Measurements from ENCODE around the gene POU2F2. TPM values are rescaled to one million over a fixed set of nuclear protein-coding genes. Genes with fewer than 3 reads are reported as not detected.
"Not testable (repeated sequence)": the region's sequence is repeated elsewhere in the genome, so short reads cannot be mapped to it uniquely, and the experiment has no call there.

Gene POU2F2
- polyA plus RNA-seq, 6 donors from 2014 or later: 16.5 to 96.9 (median 24.0) TPM

- no peaks in the 10 kb centered on the region for H3K9me3 Mint-ChIP-seq
- ATAC-seq (ENCODE audit: low read depth in 2 of 2): peak in 1 of 2 donors; percentile 18
- no peak for DNase-seq
- H3K4me1 Mint-ChIP-seq: peaks cover 7 to 11% (median 10%) of the 10 kb centered on the region in 3 donors
- H3K27ac Mint-ChIP-seq: peak overlapping the region in 1 of 6 donors; percentile 68
- no peaks in the 10 kb centered on the region for H3K27me3 Mint-ChIP-seq
- peak overlapping the region in 4 of 8 donors; percentile 10 to 63 (median 36) for H3K4me3 Mint-ChIP-seq
- H3K36me3 Mint-ChIP-seq: no peaks in the 10 kb centered on the region
Observed at GRCh38 chr19:42048992-42049391, 83.3 kb downstream of the POU2F2 start.

GRCh38 chr19:42045575-42045974 lies 86.7 kb downstream of the POU2F2 start:
- H3K27ac Mint-ChIP-seq: no peak overlapping the region
- H3K27me3 Mint-ChIP-seq: peaks cover 0 to 6% (median 0%) of the 10 kb centered on the region in 3 donors
- H3K4me1 Mint-ChIP-seq: peaks cover 7 to 11% (median 10%) of the 10 kb centered on the region in 3 donors
- H3K4me3 Mint-ChIP-seq: no peak overlapping the region
- DNase-seq (no peak), ATAC-seq (ENCODE audit: low read depth in 2 of 2) (no peak)
- H3K36me3 Mint-ChIP-seq: no peaks in the 10 kb centered on the region
- no peaks in the 10 kb centered on the region for H3K9me3 Mint-ChIP-seq

DNA sequence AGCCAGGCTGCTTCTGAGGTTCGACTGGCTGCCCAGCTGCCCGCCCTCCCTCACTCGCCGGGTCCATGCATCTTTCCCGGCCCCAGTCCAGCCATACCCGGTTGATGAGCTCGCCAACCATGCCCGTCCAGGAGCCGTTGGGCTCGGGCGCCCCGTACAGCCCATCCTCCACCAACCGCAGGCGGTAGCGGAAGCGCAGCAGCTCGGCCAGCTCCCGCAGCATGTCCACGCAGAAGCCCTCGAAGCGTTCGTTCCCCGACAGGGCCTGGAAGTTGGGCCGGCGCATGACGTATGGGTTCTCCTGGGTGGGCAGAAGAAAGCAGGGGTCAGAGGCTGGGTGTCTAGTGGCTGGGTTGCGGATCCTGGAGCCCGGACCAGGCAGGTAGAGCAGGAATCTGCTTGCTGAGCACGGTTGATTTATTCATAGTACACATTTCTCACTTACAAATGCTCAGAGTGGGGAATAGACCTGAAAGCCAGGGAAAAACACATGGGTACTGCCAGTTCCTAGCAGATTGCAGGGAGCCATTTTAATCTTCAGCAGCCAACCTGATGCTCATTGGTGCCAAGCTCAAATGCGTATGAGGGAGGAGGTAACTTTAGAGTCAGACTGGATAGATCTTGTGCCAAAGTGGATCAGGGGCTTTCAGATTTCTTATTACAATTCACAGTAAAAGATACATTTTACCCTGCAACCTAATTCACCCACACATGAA lies 89.6 kb downstream of the POU2F2 start:
- DNase-seq (no peak), ATAC-seq (ENCODE audit: low read depth in 2 of 2) (no peak)
- Mint-ChIP-seq H3K4me3 (no peak overlapping the region), H3K4me1 (no peaks in the 10 kb centered on the region), H3K27me3 (peaks cover 0 to 6% (median 0%) of the 10 kb centered on the region in 3 donors), H3K9me3 (no peaks in the 10 kb centered on the region), H3K27ac (no peak overlapping the region), H3K36me3 (no peaks in the 10 kb centered on the region)

- ATAC-seq (ENCODE audit: low read depth in 2 of 2); H3K4me1 Mint-ChIP-seq; H3K36me3 Mint-ChIP-seq; DNase-seq; H3K27ac Mint-ChIP-seq; H3K9me3 Mint-ChIP-seq; H3K4me3 Mint-ChIP-seq; H3K27me3 Mint-ChIP-seq: not testable (repeated sequence)
Observed at GRCh38 chr19:42040491-42040890, 91.8 kb downstream of the POU2F2 start.

GRCh38 chr19:42040031-42040430 lies 92.2 kb downstream of the POU2F2 start:
- H3K27me3 Mint-ChIP-seq: peaks cover 0 to 6% (median 0%) of the 10 kb centered on the region in 3 donors
- DNase-seq (no peak), ATAC-seq (ENCODE audit: low read depth in 2 of 2) (no peak)
- no peaks in the 10 kb centered on the region for H3K36me3 Mint-ChIP-seq
- no peaks in the 10 kb centered on the region for H3K9me3 Mint-ChIP-seq
- H3K27ac Mint-ChIP-seq: no peak overlapping the region
- no peak overlapping the region for H3K4me3 Mint-ChIP-seq
- peaks cover 0 to 1% (median under 1%) of the 10 kb centered on the region in 3 donors for H3K4me1 Mint-ChIP-seq

DNA sequence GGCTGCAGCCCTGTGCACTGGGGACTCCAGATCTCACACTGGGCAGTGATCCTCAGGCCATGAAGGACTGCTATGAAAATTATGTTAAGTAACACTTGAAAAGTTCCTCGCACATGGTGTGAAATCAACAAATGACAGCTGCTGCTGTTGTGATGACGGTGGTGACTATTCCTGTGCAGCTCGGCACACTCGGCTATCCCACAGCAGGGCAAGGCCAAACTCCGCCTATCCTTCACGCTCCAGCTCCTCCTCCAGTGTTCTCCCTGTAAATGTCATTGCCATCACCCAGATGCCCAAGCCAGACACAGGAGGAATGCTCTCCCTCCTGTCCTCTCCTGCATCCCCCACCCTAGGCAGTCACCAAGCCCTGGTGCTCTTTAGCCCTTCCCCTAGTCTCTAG lies 93.6 kb downstream of the POU2F2 start:
- peaks cover 0 to 6% (median 5%) of the 10 kb centered on the region in 3 donors for H3K27me3 Mint-ChIP-seq
- H3K9me3 Mint-ChIP-seq: no peaks in the 10 kb centered on the region
- DNase-seq: no peak
- H3K4me3 Mint-ChIP-seq: no peak overlapping the region
- peak overlapping the region in 1 of 6 donors; percentile 44 for H3K27ac Mint-ChIP-seq
- peaks cover 4 to 8% (median 6%) of the 10 kb centered on the region in 3 donors for H3K4me1 Mint-ChIP-seq
- no peak for ATAC-seq (ENCODE audit: low read depth in 2 of 2)
- no peaks in the 10 kb centered on the region for H3K36me3 Mint-ChIP-seq

- no peaks in the 10 kb centered on the region for H3K9me3 Mint-ChIP-seq
- H3K36me3 Mint-ChIP-seq: no peaks in the 10 kb centered on the region
- no peak overlapping the region for H3K4me3 Mint-ChIP-seq
- DNase-seq (no peak), ATAC-seq (ENCODE audit: low read depth in 2 of 2) (no peak)
- H3K27me3 Mint-ChIP-seq: peaks cover 0 to 6% (median 5%) of the 10 kb centered on the region in 3 donors
- H3K27ac Mint-ChIP-seq: no peak overlapping the region
- H3K4me1 Mint-ChIP-seq: peaks cover 4 to 8% (median 6%) of the 10 kb centered on the region in 3 donors
Observed at GRCh38 chr19:42037649-42038048, 94.6 kb downstream of the POU2F2 start.

Other genes starting within 250 kb of the POU2F2 start
- gene ARHGEF1, start 249.3 kb downstream of the POU2F2 start, polyA plus RNA-seq (ENCODE audit: low read depth in 6 of 6): 100 to 1,000 TPM; 110 to 220 (median 122) TPM
- gene ERFL, start 204.0 kb downstream of the POU2F2 start, polyA plus RNA-seq (ENCODE audit: low read depth in 6 of 6): not detected
- gene RABAC1, start 173.1 kb downstream of the POU2F2 start, polyA plus RNA-seq (ENCODE audit: low read depth in 6 of 6): 100 to 1,000 TPM; 218 to 268 (median 245) TPM
- 1 to 10 TPM in 1 of 6 donors, under 1 TPM in 4, not detected in 1; 0.29 to 1.1 (median 0.45) TPM for gene ATP1A3, start 138.2 kb downstream of the POU2F2 start, polyA plus RNA-seq (ENCODE audit: low read depth in 6 of 6)
- gene GRIK5, start 62.2 kb downstream of the POU2F2 start, polyA plus RNA-seq (ENCODE audit: low read depth in 6 of 6): not detected
- gene ZNF574, start 56.3 kb downstream of the POU2F2 start, polyA plus RNA-seq (ENCODE audit: low read depth in 6 of 6): 10 to 100 TPM in 5 of 6 donors, 1 to 10 TPM in 1; 6.0 to 27.0 (median 12.2) TPM
- gene DEDD2, start 85.2 kb upstream of the POU2F2 start, polyA plus RNA-seq (ENCODE audit: low read depth in 6 of 6): 100 to 1,000 TPM; 127 to 150 (median 140) TPM
- 1 to 10 TPM in 5 of 6 donors, not detected in 1; 4.0 to 8.6 (median 5.1) TPM for gene ZNF526, start 87.9 kb upstream of the POU2F2 start, polyA plus RNA-seq (ENCODE audit: low read depth in 6 of 6)
- 10 to 100 TPM; 11.7 to 30.9 (median 18.3) TPM for gene GSK3A, start 110.2 kb upstream of the POU2F2 start, polyA plus RNA-seq (ENCODE audit: low read depth in 6 of 6)
- 1 to 10 TPM in 5 of 6 donors, under 1 TPM in 1; 0.68 to 8.2 (median 3.8) TPM for gene ERF, start 122.7 kb upstream of the POU2F2 start, polyA plus RNA-seq (ENCODE audit: low read depth in 6 of 6)
- gene CIC, start 136.8 kb upstream of the POU2F2 start, polyA plus RNA-seq (ENCODE audit: low read depth in 6 of 6): 1 to 10 TPM in 5 of 6 donors, under 1 TPM in 1; 0.05 to 5.3 (median 2.1) TPM
- under 1 TPM in 3 of 6 donors, not detected in 3; 0.25 to 0.51 (median 0.34) TPM for gene PRR19, start 169.7 kb upstream of the POU2F2 start, polyA plus RNA-seq (ENCODE audit: low read depth in 6 of 6)
- 10 to 100 TPM; 12.3 to 25.9 (median 24.4) TPM for gene PAFAH1B3, start 170.2 kb upstream of the POU2F2 start, polyA plus RNA-seq (ENCODE audit: low read depth in 6 of 6)
- gene TMEM145, start 180.9 kb upstream of the POU2F2 start, polyA plus RNA-seq (ENCODE audit: low read depth in 6 of 6): not detected
- gene MEGF8, start 193.2 kb upstream of the POU2F2 start, polyA plus RNA-seq (ENCODE audit: low read depth in 6 of 6): 1 to 10 TPM in 1 of 6 donors, under 1 TPM in 4, not detected in 1; 0.34 to 1.5 (median 0.45) TPM

Data from naive B cell (primary cell).